Measurements from ENCODE around the gene C5orf63.
"Not testable (repeated sequence)": the region's sequence is repeated elsewhere in the genome, so short reads cannot be mapped to it uniquely, and the experiment has no call there.

The C5orf63 gene

DNA sequence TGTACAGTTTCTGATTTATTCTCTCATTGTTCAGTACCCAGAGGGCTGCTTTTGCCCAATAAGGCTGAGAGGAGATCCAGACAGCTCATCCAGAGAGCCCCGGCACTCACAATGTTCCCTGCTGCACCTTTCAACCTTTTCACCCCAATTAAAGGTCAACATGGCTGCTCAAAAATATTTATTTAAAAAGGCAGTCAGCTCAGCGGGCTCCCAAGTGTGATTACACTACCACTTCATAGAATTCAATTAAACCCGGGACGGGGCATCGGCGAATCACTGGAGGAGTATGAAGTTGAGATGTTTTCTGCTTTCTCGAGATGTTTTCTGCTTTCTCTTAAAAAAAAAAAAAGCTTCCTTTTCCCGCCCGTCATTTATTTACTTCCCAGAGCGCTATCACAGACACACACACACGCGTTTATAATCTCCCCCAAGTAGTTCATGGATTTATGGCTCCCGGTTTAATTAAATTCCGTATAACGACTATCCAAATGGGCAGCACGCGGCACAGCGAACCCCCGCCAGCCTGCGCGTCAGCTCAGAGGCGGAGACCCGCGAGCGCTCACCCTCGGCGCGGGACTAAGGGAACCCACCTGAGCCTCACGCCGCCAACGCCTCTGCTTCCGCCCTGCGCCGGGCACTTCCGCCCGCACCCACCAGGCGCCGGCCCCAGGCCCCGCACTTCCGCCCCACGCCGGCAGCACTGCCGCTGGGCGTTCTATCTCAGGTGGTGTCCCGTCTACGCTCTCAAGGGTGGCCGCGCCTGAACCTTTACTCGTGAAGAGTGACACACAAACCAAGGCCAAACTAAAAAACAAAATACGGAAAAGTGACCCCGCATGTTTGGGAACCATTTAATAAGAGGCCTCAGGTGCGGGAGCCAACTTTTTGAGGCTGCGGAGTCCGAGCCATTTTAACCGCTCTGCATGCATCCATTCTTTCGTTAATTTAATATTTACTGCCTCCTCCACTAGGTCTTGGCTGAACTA is at the start of gene C5orf63:
TSS of gene C5orf63 (minus strand) at position 642 of the 986 bp plus-strand sequence. CDS start 14,507 bp downstream, outside the sequence.
- in situ Hi-C loops (cut with MboI; ENCODE audit: low sequenced_read_pairs), result no loop called here

GRCh38 chr5:127112347-127112864 is 39.1 kb upstream of the C5orf63 start:
- in situ Hi-C loops (cut with MboI; ENCODE audit: low sequenced_read_pairs), result no loop called here

- in situ Hi-C loops (cut with MboI; ENCODE audit: low sequenced_read_pairs), result no loop called here
Observed at GRCh38 chr5:127111112-127111511, 37.8 kb upstream of the C5orf63 start.

DNA sequence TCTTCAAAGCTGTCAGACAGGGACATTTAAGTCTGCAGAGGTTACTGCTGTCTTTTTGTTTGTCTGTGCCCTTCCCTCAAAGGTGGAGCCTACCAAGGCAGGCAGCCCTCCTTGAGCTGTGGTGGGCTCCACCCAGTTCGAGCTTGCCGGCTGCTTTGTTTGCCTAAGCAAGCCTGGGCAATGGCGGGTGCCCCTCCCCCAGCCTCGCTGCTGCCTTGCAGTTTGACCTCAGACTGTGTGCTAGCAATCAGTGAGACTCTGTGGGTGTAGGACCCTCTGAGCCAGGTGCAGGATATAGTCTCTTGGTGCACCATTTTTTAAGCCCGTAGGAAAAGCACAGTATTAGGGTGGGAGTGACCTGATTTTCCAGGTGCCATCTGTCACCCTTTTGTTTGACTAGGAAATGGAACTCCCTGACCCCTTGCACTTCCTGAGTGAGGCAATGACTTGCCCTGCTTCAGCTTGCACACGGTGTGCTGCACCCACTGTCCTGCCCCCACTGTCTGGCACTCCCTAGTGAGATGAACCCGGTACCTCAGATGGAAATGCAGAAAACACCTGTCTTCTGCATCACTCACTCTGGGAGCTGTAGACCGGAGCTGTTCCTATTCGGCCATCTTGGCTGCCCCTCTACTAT is 35.4 kb upstream of the C5orf63 start:
- in situ Hi-C loops (cut with MboI; ENCODE audit: low sequenced_read_pairs), result not testable (repeated sequence)

- in situ Hi-C loops (cut with MboI; ENCODE audit: low sequenced_read_pairs), result no loop called here
Observed at GRCh38 chr5:127101935-127102334, 28.6 kb upstream of the C5orf63 start.

DNA sequence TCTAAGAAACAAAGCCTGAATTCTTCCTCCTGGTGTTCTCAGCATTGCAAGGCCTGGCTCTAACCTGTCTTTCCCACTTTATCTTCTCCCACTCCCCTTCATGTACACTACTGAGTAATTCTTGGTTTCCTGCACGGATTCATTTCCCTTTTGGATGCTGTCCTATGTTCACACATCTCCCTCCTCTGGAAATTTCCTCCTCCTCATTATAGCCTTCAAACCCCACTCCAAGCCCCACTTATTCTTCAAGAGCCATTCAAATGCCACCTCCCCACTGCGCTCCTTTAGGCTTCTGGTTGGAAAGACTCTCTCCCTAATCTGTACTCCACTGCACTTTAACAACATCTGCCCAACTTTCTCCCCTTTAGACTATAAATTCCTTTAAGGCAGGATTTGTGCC is 28.2 kb upstream of the C5orf63 start:
- in situ Hi-C loops (cut with MboI; ENCODE audit: low sequenced_read_pairs), result no loop called here

DNA sequence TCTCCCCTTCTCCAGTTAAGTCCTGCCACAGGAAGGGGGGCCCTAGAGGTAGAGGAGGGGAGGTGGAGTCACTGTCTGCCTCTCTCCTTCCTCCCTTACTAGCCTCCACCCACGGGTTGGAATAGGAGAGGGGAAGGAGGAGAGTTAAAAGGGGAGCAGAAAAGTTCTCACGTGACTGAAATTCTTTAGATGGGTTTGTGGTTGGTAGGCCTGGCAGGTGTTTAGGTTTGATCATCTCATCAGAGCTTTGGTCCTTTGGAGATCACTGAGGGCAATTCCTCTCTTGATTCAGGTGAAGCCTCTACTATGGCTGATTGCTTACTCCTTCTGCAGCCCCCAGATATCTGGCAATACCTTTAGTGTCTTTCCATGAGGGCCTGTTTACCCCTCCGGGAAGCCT is 24.9 kb upstream of the C5orf63 start:
- in situ Hi-C loops (cut with MboI; ENCODE audit: low sequenced_read_pairs), result no loop called here

- in situ Hi-C loops (cut with MboI; ENCODE audit: low sequenced_read_pairs), result no loop called here
Observed at GRCh38 chr5:127097278-127097677, 24.0 kb upstream of the C5orf63 start.

GRCh38 chr5:127096328-127096993 is 23.2 kb upstream of the C5orf63 start:
- in situ Hi-C loops (cut with MboI; ENCODE audit: low sequenced_read_pairs), result no loop called here

DNA sequence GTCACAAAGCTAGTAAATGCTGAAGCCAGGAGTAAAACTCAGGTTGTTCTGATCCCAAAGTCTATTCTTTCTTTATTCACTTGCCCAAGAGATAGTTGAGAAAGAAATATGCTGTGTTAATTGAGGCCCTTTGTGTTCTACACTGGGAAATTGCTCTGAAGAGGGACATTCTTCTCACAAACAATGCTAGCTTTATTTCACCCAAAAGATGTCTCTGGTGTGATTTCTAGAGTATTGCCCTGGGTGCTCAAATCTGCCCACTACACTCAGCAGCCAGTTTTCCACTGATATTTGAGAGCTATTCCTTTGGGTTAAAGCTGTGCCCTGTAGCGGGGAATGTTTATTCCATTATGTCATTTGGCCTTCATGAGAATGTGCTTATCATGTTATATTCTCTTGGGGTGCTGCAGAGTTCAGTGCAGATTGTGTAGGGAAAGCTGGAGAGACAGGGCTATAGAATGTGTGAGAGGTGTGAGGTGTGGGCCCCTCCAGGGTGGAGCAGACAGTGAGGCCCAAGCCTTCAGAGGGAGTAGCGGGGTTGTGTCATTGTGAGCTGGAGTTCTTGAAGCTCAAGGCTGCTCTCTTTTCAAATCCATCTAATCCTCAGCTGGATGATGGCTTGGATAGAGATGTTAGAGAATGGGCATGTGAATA is 21.0 kb upstream of the C5orf63 start:
- in situ Hi-C loops (cut with MboI; ENCODE audit: low sequenced_read_pairs), result no loop called here

DNA sequence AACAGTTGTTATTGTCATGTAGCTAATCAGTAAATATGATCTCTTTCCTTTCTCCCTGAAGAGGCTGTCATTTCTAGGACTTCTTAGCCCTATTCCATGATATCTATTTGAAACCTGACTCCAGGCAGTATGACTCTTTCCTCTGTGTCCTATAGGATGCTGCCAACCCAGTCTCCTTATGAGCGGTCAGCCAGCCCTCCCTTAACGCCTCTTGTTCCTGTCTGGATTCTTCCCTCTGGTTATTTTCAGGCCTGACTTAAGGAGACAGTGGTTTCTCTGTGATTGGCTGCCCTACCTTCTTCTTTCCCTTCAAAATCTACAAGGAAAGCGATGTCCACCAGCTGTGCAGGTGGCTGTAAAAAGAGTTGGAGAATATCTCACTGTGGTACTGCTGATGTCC is 19.4 kb upstream of the C5orf63 start:
- in situ Hi-C loops (cut with MboI; ENCODE audit: low sequenced_read_pairs), result no loop called here

- in situ Hi-C loops (cut with MboI; ENCODE audit: low sequenced_read_pairs), result no loop called here
Observed at GRCh38 chr5:127089191-127089590, 15.9 kb upstream of the C5orf63 start.

- in situ Hi-C loops (cut with MboI; ENCODE audit: low sequenced_read_pairs), result no loop called here
Observed at GRCh38 chr5:127088251-127088650, 14.9 kb upstream of the C5orf63 start.

DNA sequence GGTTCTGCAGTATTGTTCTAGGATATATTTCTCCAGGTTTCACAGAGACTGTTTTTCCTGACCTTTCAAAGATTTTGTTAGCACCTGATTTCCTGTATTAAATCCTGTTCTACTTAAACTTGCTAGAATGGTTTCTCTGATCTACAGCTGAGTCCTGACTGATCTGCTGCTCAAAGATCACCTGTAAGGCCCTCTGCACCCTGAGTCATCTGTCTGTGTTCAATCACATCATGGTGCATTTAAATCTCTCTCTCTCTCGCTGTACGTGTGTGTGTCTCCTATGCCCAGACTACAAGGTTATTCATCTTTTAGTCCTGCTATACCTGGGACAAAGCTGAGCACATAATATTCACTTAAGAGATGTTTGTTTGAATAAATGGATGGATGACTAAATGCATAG is 13.3 kb upstream of the C5orf63 start:
- in situ Hi-C loops (cut with MboI; ENCODE audit: low sequenced_read_pairs), result no loop called here

- in situ Hi-C loops (cut with MboI; ENCODE audit: low sequenced_read_pairs), result no loop called here
Observed at GRCh38 chr5:127085796-127086195, 12.5 kb upstream of the C5orf63 start.

- in situ Hi-C loops (cut with MboI; ENCODE audit: low sequenced_read_pairs), result no loop called here
Observed at GRCh38 chr5:127085371-127085770, 12.1 kb upstream of the C5orf63 start.

- in situ Hi-C loops (cut with MboI; ENCODE audit: low sequenced_read_pairs), result no loop called here
Observed at GRCh38 chr5:127084656-127085055, 11.4 kb upstream of the C5orf63 start.

- in situ Hi-C loops (cut with MboI; ENCODE audit: low sequenced_read_pairs), result no loop called here
Observed at GRCh38 chr5:127083711-127084110, 10.4 kb upstream of the C5orf63 start.

- in situ Hi-C loops (cut with MboI; ENCODE audit: low sequenced_read_pairs), result no loop called here
Observed at GRCh38 chr5:127079994-127080491, 6.7 kb upstream of the C5orf63 start.

- in situ Hi-C loops (cut with MboI; ENCODE audit: low sequenced_read_pairs), result no loop called here
Observed at GRCh38 chr5:127077366-127077765, 4.1 kb upstream of the C5orf63 start.

All from hTERT RPE-1 (cell line).